Progenitor cell of endocrine pancreas (in vitro differentiated cells): ENCODE data around the gene ANO8. TPM values are rescaled to one million over a fixed set of nuclear protein-coding genes. Genes with fewer than 3 reads are reported as not detected.
"Not testable (repeated sequence)": the region's sequence is repeated elsewhere in the genome, so short reads cannot be mapped to it uniquely, and the experiment has no call there.

Source experiments
- DNase-seq: peaks from one replicate; pipeline ENCODE4 v3.0.0; 2021; ENCODE audit warnings: low spot score; ENCODE audit not compliant: unreplicated experiment
- H3K27ac Mint-ChIP-seq: 2 replicates; pipeline ENCODE4 v1.8.0; 2021; ENCODE audit warnings: mild to moderate bottlenecking, moderate library complexity, mixed read lengths
- H3K27me3 Mint-ChIP-seq: 2 replicates; pipeline ENCODE4 v1.8.0; 2021; ENCODE audit warnings: mixed read lengths
- H3K36me3 Mint-ChIP-seq: 2 replicates; pipeline ENCODE4 v1.8.0; 2022; ENCODE audit warnings: mixed read lengths; ENCODE audit not compliant: insufficient read depth
- H3K4me1 Mint-ChIP-seq: 2 replicates; pipeline ENCODE4 v1.8.0; 2021; ENCODE audit warnings: low read depth, mixed read lengths
- H3K4me3 Mint-ChIP-seq: 2 replicates; pipeline ENCODE4 v1.8.0; 2021; ENCODE audit warnings: low read depth, mild to moderate bottlenecking, moderate library complexity, mixed read lengths
- H3K9me3 Mint-ChIP-seq: 2 replicates; pipeline ENCODE4 v1.8.0; 2021; ENCODE audit warnings: low read depth, mixed read lengths
- CTCF ChIP-seq: fragments of 200-600 bp; sonication (generic); IDR thresholded peaks from one replicate; pipeline ENCODE4 v1.5.0; 2021; ENCODE audit warnings: antibody characterized with exemption, mild to moderate bottlenecking; ENCODE audit not compliant: unreplicated experiment
- total RNA-seq: library from RNA; stranded (reverse); gene quantifications from 2 replicates; pipeline ENCODE4 v1.2.1, GENCODE V29; 2021

ANO8 gene
- total RNA-seq, 1 donor from 2014 or later, result 45.2 TPM

GRCh38 chr19:17370026-17370587 lies 35.5 kb upstream of the ANO8 start:
- no peaks in the 10 kb centered on the region for H3K36me3 Mint-ChIP-seq
- H3K9me3 Mint-ChIP-seq, result no peaks in the 10 kb centered on the region
- H3K27me3 Mint-ChIP-seq, result no peaks in the 10 kb centered on the region
- no peaks in the 10 kb centered on the region for H3K4me1 Mint-ChIP-seq
- no peak for DNase-seq
- no peak overlapping the region for H3K4me3 Mint-ChIP-seq
- TF ChIP-seq CTCF, result no peak
- peak overlapping the region; percentile 25 for H3K27ac Mint-ChIP-seq

GRCh38 chr19:17365361-17365760 lies 30.7 kb upstream of the ANO8 start:
- no peaks in the 10 kb centered on the region for H3K36me3 Mint-ChIP-seq
- peaks cover 6% of the 10 kb centered on the region for H3K27me3 Mint-ChIP-seq
- no peak overlapping the region for H3K4me3 Mint-ChIP-seq
- H3K9me3 Mint-ChIP-seq, result no peaks in the 10 kb centered on the region
- no peak for TF ChIP-seq CTCF
- H3K27ac Mint-ChIP-seq, result no peak overlapping the region
- no peak for DNase-seq
- no peaks in the 10 kb centered on the region for H3K4me1 Mint-ChIP-seq

- DNase-seq, H3K27me3 Mint-ChIP-seq, H3K4me3 Mint-ChIP-seq, H3K36me3 Mint-ChIP-seq, H3K4me1 Mint-ChIP-seq, H3K27ac Mint-ChIP-seq, H3K9me3 Mint-ChIP-seq: not testable (repeated sequence)
These were observed 29.4 kb upstream of the ANO8 start for GRCh38 chr19:17363852-17364605.

GRCh38 chr19:17359905-17360800 lies 25.5 kb upstream of the ANO8 start:
- Mint-ChIP-seq H3K9me3 (no peaks in the 10 kb centered on the region), H3K27me3 (peaks cover 6% of the 10 kb centered on the region), H3K4me1 (no peaks in the 10 kb centered on the region), H3K27ac (no peak overlapping the region), H3K4me3 (no peak overlapping the region), H3K36me3 (no peaks in the 10 kb centered on the region)
- no peak for TF ChIP-seq CTCF
- no peak for DNase-seq

- no peaks in the 10 kb centered on the region for H3K36me3 Mint-ChIP-seq
- TF ChIP-seq CTCF, result no peak
- H3K4me1 Mint-ChIP-seq, result no peaks in the 10 kb centered on the region
- no peaks in the 10 kb centered on the region for H3K9me3 Mint-ChIP-seq
- DNase-seq, result no peak
- H3K27ac Mint-ChIP-seq, result no peak overlapping the region
- H3K27me3 Mint-ChIP-seq, result peaks cover 10% of the 10 kb centered on the region
- H3K4me3 Mint-ChIP-seq, result no peak overlapping the region
These were observed 23.7 kb upstream of the ANO8 start for GRCh38 chr19:17358395-17358794.
